22Rv1 (cell line): ENCODE results near the gene ABCE1.

ENCODE experiments used
- CTCF ChIP-seq: fragments of 450-650 bp; IDR thresholded peaks from 2 replicates; pipeline ENCODE4 v1.5.1; 2017; ENCODE audit warnings: mild to moderate bottlenecking
- ZFX ChIP-seq: fragments of 450-650 bp; IDR thresholded peaks from 2 replicates; pipeline ENCODE4 v1.6.1; 2017; ENCODE audit warnings: antibody characterized with exemption, borderline replicate concordance

GRCh38 chr4:145148980-145149379 is 50.9 kb downstream of the ABCE1 start:
- TF ChIP-seq CTCF, result no peak
- no peak for TF ChIP-seq ZFX
